A549 (cell line): Measurements from ENCODE around the gene CUX1. TPM values are rescaled to one million over a fixed set of nuclear protein-coding genes. Genes with fewer than 3 reads are reported as not detected.

ENCODE experiments used
- ATAC-seq, 2 experiments: fragments of 200-7000 bp in 1 of 2; fragments of >200 bp in 1 of 2; cut with Nextera tagmentation in 1 of 2; cut with Tn5 transposase in 1 of 2; 3 replicates each; pipeline versions ENCODE4 v1.8.0 to v1.9.1; 2018 to 2020; ENCODE audit warnings: mild to moderate bottlenecking in 1 of 2, moderate library complexity in 1 of 2
- CTCF ChIA-PET: fragments of 300-600 bp; sonication (Branson Sonifier 250); formaldehyde crosslinking; extraction: SDS; loops from one replicate; lab custom pipeline; 2021; ENCODE audit warnings: antibody characterized with exemption, inconsistent platforms; lab: Yijun Ruan, JAX
- POLR2A ChIA-PET: fragments of 350-600 bp; formaldehyde crosslinking; extraction: SDS; loops from one replicate; lab custom pipeline; 2021; ENCODE audit warnings: antibody characterized with exemption, inconsistent platforms; lab: Yijun Ruan, JAX
- DNase-seq, 2 experiments: peaks; one replicate each; pipeline versions ENCODE4 v3.0.0 to v3.0.0-alpha.2; 2011 to 2016; ENCODE audit warnings: low read depth in 1 of 2, low spot score in 1 of 2
- FAIRE-seq: peaks from 2 replicates; lab custom pipeline; 2011; peaks lifted over from hg19 to GRCh38; lab: Jason Lieb, UNC
- H3K27ac ChIP-seq, 2 experiments: fragments of >200 bp; sonication (Bioruptor Twin); formaldehyde crosslinking; 3 replicates each; pipeline ENCODE4 v1.5.1; 2016 to 2017
- H3K4me1 ChIP-seq: fragments of >200 bp; sonication (Bioruptor Twin); formaldehyde crosslinking; 3 replicates; pipeline ENCODE4 v1.6.1; 2016
- H3K4me2 ChIP-seq: fragments of >200 bp; sonication (Bioruptor Twin); formaldehyde crosslinking; 3 replicates; pipeline ENCODE4 v1.6.1; 2016
- H3K4me3 ChIP-seq: fragments of >200 bp; sonication (Bioruptor Twin); formaldehyde crosslinking; 3 replicates; pipeline ENCODE4 v1.5.1; 2016
- H3K9me3 ChIP-seq: fragments of >200 bp; sonication (Bioruptor Twin); formaldehyde crosslinking; 3 replicates; pipeline ENCODE4 v1.6.1; 2016
- CBX8 ChIP-seq: fragments of 200-600 bp; sonication (generic); IDR thresholded peaks from 2 replicates; pipeline ENCODE4 v1.6.1; 2016
- EHMT2 ChIP-seq: fragments of 200-600 bp; sonication (generic); IDR thresholded peaks from 2 replicates; pipeline ENCODE4 v1.6.1; 2016; ENCODE audit warnings: antibody characterized with exemption, low read depth, mild to moderate bottlenecking, moderate library complexity
- FOSB ChIP-seq: fragments of 250-450 bp; sonication (Bioruptor Pico); IDR thresholded peaks from 2 replicates; pipeline ENCODE4 v1.5.0; 2020; ENCODE audit warnings: mild to moderate bottlenecking, moderate library complexity
- FOSL2 ChIP-seq, 2 experiments: fragments of 450-650 bp in 1 of 2; fragments of >200 bp in 1 of 2; sonication (Bioruptor Twin) in 1 of 2; formaldehyde crosslinking; IDR thresholded peaks; 2 replicates each; pipeline versions ENCODE4 v1.5.0 to v1.6.1; 2016 to 2020; ENCODE audit warnings: mild to moderate bottlenecking in 1 of 2, moderate library complexity in 1 of 2
- FOXS1 ChIP-seq: fragments of 250-450 bp; sonication (Bioruptor Pico); IDR thresholded peaks from 2 replicates; pipeline ENCODE4 v1.5.0; 2020; ENCODE audit warnings: mild to moderate bottlenecking, moderate library complexity
- HDAC2 ChIP-seq: fragments of 200-600 bp; sonication (generic); IDR thresholded peaks from 2 replicates; pipeline ENCODE4 v1.6.1; 2016
- HOXB5 ChIP-seq: fragments of 250-450 bp; sonication (Bioruptor Pico); IDR thresholded peaks from 2 replicates; pipeline ENCODE4 v1.5.0; 2020; ENCODE audit warnings: mild to moderate bottlenecking, moderate library complexity
- MAFK ChIP-seq: fragments of 450-650 bp; IDR thresholded peaks from 2 replicates; pipeline ENCODE4 v1.6.1; 2014; ENCODE audit not compliant: partially characterized antibody
- NPAS2 ChIP-seq: fragments of 250-450 bp; sonication (Bioruptor Pico); IDR thresholded peaks from 2 replicates; pipeline ENCODE4 v1.8.0; 2022; ENCODE audit warnings: mild to moderate bottlenecking, moderate library complexity, borderline replicate concordance
- POLR2AphosphoS2 ChIP-seq: conservative IDR thresholded peaks from 2 replicates; pipeline ENCODE4 v1.6.1; 2012; ENCODE audit warnings: low read length, improper control_type of control experiment, inconsistent platforms
- RAD21 ChIP-seq, 2 experiments: fragments of >200 bp in 1 of 2; sonication (Bioruptor Twin) in 1 of 2; formaldehyde crosslinking in 1 of 2; IDR thresholded peaks in 1 of 2; conservative IDR thresholded peaks in 1 of 2; 2 replicates in 1 of 2; 3 replicates in 1 of 2; pipeline ENCODE4 v1.6.1; 2012 to 2018; ENCODE audit warnings: inconsistent platforms in 1 of 2
- RARB ChIP-seq: fragments of 250-450 bp; sonication (Bioruptor Pico); IDR thresholded peaks from 2 replicates; pipeline ENCODE4 v1.8.0; 2021; ENCODE audit warnings: mild to moderate bottlenecking, moderate library complexity
- RCOR1 ChIP-seq: fragments of 150-350 bp; IDR thresholded peaks from 2 replicates; pipeline ENCODE4 v1.6.1; 2014; ENCODE audit warnings: antibody characterized with exemption, low read length, low read depth
- SREBF2 ChIP-seq: fragments of 450-650 bp; IDR thresholded peaks from 2 replicates; pipeline ENCODE4 v1.6.1; 2014; ENCODE audit warnings: mild to moderate bottlenecking, moderate library complexity
- ZC3H11A ChIP-seq: fragments of 450-650 bp; IDR thresholded peaks from 2 replicates; pipeline ENCODE4 v1.6.1; 2014; ENCODE audit warnings: antibody characterized with exemption, mild to moderate bottlenecking
- ZFP36 ChIP-seq: fragments of 450-650 bp; IDR thresholded peaks from 2 replicates; pipeline ENCODE4 v1.6.1; 2014; ENCODE audit warnings: borderline replicate concordance; ENCODE audit not compliant: partially characterized antibody
- ZSCAN20 ChIP-seq: fragments of 250-450 bp; sonication (Bioruptor Pico); IDR thresholded peaks from 2 replicates; pipeline ENCODE4 v1.8.0; 2022; ENCODE audit warnings: mild to moderate bottlenecking, moderate library complexity
- WGBS: methylation state at CpG from one replicate; pipeline ENCODE4 v1.1.6; 2017; ENCODE audit errors: missing lambda C conversion rate; 5-methylcytosine and 5-hydroxymethylcytosine counted together
- polyA plus RNA-seq, 4 experiments: library from polyadenylated mRNA; depleted of rRNA in 3 of 4; stranded (reverse); fragments of >200 nt; fragmentation: RNase III in 1 of 4; extraction: RNeasy Plus Mini Kit Qiagen cat#74134 plus additional on column Dnase treatment in 1 of 4; gene quantifications; 2 replicates in 3 of 4; 3 replicates in 1 of 4; pipeline ENCODE4 v1.2.3, GENCODE V29; 2011 to 2017
- TF ChIP-seq, protein P1 (sequence below): IDR thresholded peaks from 2 replicates; pipeline ENCODE4 v1.6.1; 2012
- TF ChIP-seq, protein P2 (sequence below): IDR thresholded peaks from 2 replicates; pipeline ENCODE4 v1.6.1; 2012
- TF ChIP-seq, protein P3 (sequence below): IDR thresholded peaks from 2 replicates; pipeline ENCODE4 v1.6.1; 2012; ENCODE audit warnings: low read depth, borderline replicate concordance
- TF ChIP-seq, protein P4 (sequence below): fragments of 150-350 bp; IDR thresholded peaks from 2 replicates; pipeline ENCODE4 v1.6.1; 2014; ENCODE audit warnings: low read depth, mild to moderate bottlenecking, low read length
- TF ChIP-seq, protein P5 (sequence below): fragments of 250-450 bp; sonication (Bioruptor Pico); IDR thresholded peaks from 2 replicates; pipeline ENCODE4 v1.5.0; 2020; ENCODE audit warnings: low read depth, mild to moderate bottlenecking, moderate library complexity
- TF ChIP-seq, protein P6 (sequence below): fragments of >200 bp; sonication (Bioruptor Twin); formaldehyde crosslinking; IDR thresholded peaks from 2 replicates; pipeline ENCODE4 v1.6.1; 2016

Gene CUX1
- polyA plus RNA-seq, 2 of the 4 experiments (the other 2 are of a cell fraction) = 32.7 to 33.4 TPM

DNA sequence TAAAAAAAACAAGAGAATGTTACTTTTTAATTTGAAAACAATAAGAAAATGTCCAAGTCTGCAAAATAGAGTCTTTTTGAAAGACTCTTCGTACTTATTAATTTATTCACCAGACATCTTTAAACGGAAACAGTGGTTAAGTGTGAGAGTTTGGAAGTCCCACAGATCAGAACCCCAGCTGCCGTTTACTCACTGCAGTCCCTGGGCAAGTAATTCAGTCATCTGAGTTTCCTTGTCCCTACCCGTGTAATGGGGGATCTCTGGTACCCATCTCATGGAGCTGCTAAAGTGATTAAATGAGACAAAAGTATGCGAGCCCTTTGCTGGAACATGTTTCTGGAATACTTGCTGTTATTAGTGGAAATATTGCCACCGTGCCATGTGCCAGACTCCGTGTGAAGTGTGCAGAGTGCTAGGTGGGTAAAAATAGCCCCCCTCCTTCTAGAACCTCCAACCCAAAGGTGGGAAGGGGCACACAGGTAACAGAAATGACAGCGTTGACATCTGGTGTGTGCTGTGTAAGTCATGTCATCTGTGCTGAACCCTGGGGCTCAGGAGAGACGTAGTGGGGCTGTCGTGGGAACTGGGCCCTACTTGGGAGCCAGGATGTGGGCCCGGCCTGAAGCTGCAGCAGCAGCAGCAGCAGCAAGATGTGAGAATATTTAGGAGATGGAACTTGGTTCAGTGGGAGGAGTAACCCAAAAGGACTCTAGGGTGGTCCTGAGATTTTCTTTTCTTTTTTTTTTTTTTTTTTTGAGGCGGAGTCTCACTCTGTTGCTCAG is 140.5 kb downstream of the CUX1 start:
- peaks cover 24% of the 10 kb centered on the region for H3K4me1 ChIP-seq
- WGBS = 92% methylated on average over 12 of the region's 12 CpGs
- H3K4me3 ChIP-seq = no peak overlapping the region
- ChIA-PET POLR2A (no interaction called here), CTCF (interaction anchor here (0.6 to 1.5 kb wide), 2 partner anchors 12 to 17 kb away, joined by 3 to 4 read pairs; no protein-coding TSS in a partner anchor)
- no peaks in the 10 kb centered on the region for H3K9me3 ChIP-seq
- DNase-seq (no peak), ATAC-seq (no peak)
- no peak overlapping the region for H3K4me2 ChIP-seq
- TF ChIP-seq RCOR1 = no peak
- TF ChIP-seq FOXS1 (CRISPR knock-in tag) = no peak
- no peak for TF ChIP-seq MAFK
- TF ChIP-seq CBX8 = no peak
- no peak for TF ChIP-seq HOXB5
- no peak for TF ChIP-seq RARB (CRISPR knock-in tag)
- TF ChIP-seq, protein P1, sequence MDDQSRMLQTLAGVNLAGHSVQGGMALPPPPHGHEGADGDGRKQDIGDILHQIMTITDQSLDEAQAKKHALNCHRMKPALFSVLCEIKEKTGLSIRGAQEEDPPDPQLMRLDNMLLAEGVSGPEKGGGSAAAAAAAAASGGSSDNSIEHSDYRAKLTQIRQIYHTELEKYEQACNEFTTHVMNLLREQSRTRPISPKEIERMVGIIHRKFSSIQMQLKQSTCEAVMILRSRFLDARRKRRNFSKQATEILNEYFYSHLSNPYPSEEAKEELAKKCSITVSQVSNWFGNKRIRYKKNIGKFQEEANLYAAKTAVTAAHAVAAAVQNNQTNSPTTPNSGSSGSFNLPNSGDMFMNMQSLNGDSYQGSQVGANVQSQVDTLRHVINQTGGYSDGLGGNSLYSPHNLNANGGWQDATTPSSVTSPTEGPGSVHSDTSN = no peak
- TF ChIP-seq EHMT2 = no peak
- no peak for TF ChIP-seq ZC3H11A
- TF ChIP-seq, protein P2, sequence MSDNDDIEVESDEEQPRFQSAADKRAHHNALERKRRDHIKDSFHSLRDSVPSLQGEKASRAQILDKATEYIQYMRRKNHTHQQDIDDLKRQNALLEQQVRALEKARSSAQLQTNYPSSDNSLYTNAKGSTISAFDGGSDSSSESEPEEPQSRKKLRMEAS = no peak
- no peak for TF ChIP-seq FOSL2 (IDR thresholded peaks at IDR 0.05)
- TF ChIP-seq FOSL2 (CRISPR knock-in tag; IDR thresholded peaks at IDR 0.05) = no peak
- TF ChIP-seq, all 56 proteins: peak for 0
- 0 out of 6 replicates have a peak overlapping the region, but pooled peaks of 1 of the 2 experiments have one; percentile 30 for H3K27ac ChIP-seq
- FAIRE-seq = no peak

DNA sequence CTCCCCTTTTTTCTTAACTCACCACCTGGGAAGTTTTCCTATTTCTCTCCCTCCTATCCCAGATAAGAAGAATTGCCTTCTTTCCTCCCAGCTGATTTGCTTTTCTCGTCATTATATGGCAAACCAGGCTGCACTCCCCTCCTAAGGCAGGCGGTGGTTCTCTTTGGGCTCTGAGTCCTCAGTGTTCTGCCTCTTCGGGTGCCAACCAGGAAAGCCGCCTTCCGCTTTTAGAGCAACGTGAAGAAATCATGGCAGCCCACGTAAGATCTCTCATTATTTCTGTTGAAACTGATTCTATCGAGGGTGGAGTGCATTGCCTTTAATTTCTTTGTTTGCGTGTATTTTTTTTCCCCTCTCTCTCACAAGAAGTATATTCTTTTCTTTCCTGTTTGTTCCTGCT is 141.9 kb downstream of the CUX1 start:
- H3K4me1 ChIP-seq = peaks cover 17% of the 10 kb centered on the region; the same call in 2 of the 3 replicates
- TF ChIP-seq, protein P3, sequence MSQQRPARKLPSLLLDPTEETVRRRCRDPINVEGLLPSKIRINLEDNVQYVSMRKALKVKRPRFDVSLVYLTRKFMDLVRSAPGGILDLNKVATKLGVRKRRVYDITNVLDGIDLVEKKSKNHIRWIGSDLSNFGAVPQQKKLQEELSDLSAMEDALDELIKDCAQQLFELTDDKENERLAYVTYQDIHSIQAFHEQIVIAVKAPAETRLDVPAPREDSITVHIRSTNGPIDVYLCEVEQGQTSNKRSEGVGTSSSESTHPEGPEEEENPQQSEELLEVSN = no peak
- TF ChIP-seq, protein P4, sequence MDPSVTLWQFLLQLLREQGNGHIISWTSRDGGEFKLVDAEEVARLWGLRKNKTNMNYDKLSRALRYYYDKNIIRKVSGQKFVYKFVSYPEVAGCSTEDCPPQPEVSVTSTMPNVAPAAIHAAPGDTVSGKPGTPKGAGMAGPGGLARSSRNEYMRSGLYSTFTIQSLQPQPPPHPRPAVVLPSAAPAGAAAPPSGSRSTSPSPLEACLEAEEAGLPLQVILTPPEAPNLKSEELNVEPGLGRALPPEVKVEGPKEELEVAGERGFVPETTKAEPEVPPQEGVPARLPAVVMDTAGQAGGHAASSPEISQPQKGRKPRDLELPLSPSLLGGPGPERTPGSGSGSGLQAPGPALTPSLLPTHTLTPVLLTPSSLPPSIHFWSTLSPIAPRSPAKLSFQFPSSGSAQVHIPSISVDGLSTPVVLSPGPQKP = no peak
- TF ChIP-seq ZFP36 = no peak
- no peak for TF ChIP-seq HDAC2
- TF ChIP-seq POLR2AphosphoS2 = no peak
- no peak for TF ChIP-seq FOSB (CRISPR knock-in tag)
- no peak for TF ChIP-seq RAD21 (conservative IDR thresholded peaks at IDR 0.05 in 1 of 2, IDR thresholded peaks at IDR 0.05 in 1 of 2)
- TF ChIP-seq SREBF2 = no peak
- TF ChIP-seq, protein P5, sequence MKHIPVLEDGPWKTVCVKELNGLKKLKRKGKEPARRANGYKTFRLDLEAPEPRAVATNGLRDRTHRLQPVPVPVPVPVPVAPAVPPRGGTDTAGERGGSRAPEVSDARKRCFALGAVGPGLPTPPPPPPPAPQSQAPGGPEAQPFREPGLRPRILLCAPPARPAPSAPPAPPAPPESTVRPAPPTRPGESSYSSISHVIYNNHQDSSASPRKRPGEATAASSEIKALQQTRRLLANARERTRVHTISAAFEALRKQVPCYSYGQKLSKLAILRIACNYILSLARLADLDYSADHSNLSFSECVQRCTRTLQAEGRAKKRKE = no peak
- TF ChIP-seq, protein P6, sequence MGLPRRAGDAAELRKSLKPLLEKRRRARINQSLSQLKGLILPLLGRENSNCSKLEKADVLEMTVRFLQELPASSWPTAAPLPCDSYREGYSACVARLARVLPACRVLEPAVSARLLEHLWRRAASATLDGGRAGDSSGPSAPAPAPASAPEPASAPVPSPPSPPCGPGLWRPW = no peak
- no peak for TF ChIP-seq NPAS2 (CRISPR knock-in tag)
- no peak for TF ChIP-seq ZSCAN20 (CRISPR knock-in tag)
- FAIRE-seq = no peak
- ATAC-seq = no peak
- H3K4me2 ChIP-seq = no peak overlapping the region
- ChIA-PET CTCF (no interaction called here), POLR2A (no interaction called here)
- H3K27ac ChIP-seq = peak overlapping the region in 1 of 2 experiments; percentile 26; a peak in 2 of 6 replicates
- no peaks in the 10 kb centered on the region for H3K9me3 ChIP-seq
- DNase-seq = no peak
- no peak overlapping the region for H3K4me3 ChIP-seq
- WGBS = 89% methylated on average over 9 of the region's 9 CpGs
